ENCODE data around the gene SLC25A44.

The SLC25A44 gene

DNA sequence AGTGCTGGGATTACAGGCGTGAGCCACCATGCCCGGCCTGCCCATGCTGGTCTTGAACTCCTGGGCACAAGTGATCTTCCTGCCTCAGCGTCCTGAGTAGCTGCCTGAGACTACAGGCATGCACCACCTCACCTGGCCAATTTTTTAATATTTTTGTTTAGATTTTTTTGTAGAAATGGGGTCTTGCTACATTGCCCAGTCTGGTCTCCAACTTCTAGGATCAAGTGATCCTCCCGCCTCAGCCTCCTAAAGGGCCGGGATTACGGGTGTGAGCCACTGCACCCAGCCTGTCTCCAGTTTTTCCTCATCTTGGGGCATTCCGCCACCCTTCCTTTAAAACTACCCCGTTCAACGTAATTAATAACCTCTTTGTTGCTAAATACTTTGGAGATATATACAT, 26.3 kb downstream of the SLC25A44 start:
- no peak for TF ChIP-seq CTCF (IDR thresholded peaks at IDR 0.05; ENCODE audit: low read depth, low read length, missing control alignments)
- H3K4me3 ChIP-seq (replicated peaks; ENCODE audit: low read depth, low read length), result no peak overlapping the region
- DNase-seq (ENCODE audit: extremely low read depth, low read depth), result no peak

- no peak for TF ChIP-seq CTCF (IDR thresholded peaks at IDR 0.05; ENCODE audit: low read depth, low read length, missing control alignments)
- DNase-seq (ENCODE audit: extremely low read depth, low read depth), result no peak
- H3K4me3 ChIP-seq (replicated peaks; ENCODE audit: low read depth, low read length), result no peak overlapping the region
Observed at GRCh38 chr1:156221986-156222692, 28.2 kb downstream of the SLC25A44 start.

- H3K4me3 ChIP-seq (replicated peaks; ENCODE audit: low read depth, low read length), result no peak overlapping the region
- no peak for TF ChIP-seq CTCF (IDR thresholded peaks at IDR 0.05; ENCODE audit: low read depth, low read length, missing control alignments)
- DNase-seq (ENCODE audit: extremely low read depth, low read depth), result no peak
Observed at GRCh38 chr1:156225677-156226014, 31.7 kb downstream of the SLC25A44 start.

- DNase-seq (ENCODE audit: extremely low read depth, low read depth), result no peak
- no peak for TF ChIP-seq CTCF (IDR thresholded peaks at IDR 0.05; ENCODE audit: low read depth, low read length, missing control alignments)
- H3K4me3 ChIP-seq (replicated peaks; ENCODE audit: low read depth, low read length), result no peak overlapping the region
Observed at GRCh38 chr1:156226116-156226538, 32.2 kb downstream of the SLC25A44 start.

DNA sequence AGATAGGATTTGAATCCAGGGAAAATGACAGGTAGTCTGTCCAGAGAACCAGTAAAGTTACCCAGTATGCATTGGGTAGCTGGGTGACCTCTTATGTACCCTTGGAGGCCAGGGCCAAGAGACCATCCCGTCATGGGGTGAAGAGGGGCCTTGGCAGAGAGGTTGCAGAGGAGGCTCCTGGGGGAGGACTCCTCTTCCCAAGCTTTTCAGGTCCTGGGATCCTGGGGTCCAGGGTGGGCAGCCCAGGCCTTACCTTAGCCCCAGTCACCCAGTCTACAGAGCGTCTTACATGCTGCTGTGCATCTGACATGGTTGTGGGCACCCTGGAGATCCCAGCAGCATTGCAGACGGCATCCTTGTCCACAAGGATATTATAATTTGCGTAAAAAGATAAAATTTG, 32.9 kb downstream of the SLC25A44 start:
- TF ChIP-seq CTCF (IDR thresholded peaks at IDR 0.05; ENCODE audit: low read depth, low read length, missing control alignments), result no peak
- no peak for DNase-seq (ENCODE audit: extremely low read depth, low read depth)
- no peak overlapping the region for H3K4me3 ChIP-seq (replicated peaks; ENCODE audit: low read depth, low read length)

- DNase-seq (ENCODE audit: extremely low read depth, low read depth), result no peak
- H3K4me3 ChIP-seq (replicated peaks; ENCODE audit: low read depth, low read length), result no peak overlapping the region
- no peak for TF ChIP-seq CTCF (IDR thresholded peaks at IDR 0.05; ENCODE audit: low read depth, low read length, missing control alignments)
Observed at GRCh38 chr1:156228501-156228900, 34.6 kb downstream of the SLC25A44 start.

All from HFF-Myc (cell line).